H1 (cell line): ENCODE measurements around the gene MROH2B. TPM values are rescaled to one million over a fixed set of nuclear protein-coding genes. Genes with fewer than 3 reads are reported as not detected.

Experiments
- CHD2 ChIP-seq: IDR thresholded peaks from 2 replicates; pipeline ENCODE4 v1.6.1; 2012; ENCODE audit warnings: low read length, improper control_type of control experiment
- polyA plus RNA-seq, 7 experiments: library from polyadenylated mRNA; depleted of rRNA in 3 of 7; stranded (reverse) in 5 of 7; unstranded in 2 of 7; fragments of >200 nt in 5 of 7; fragments of 200-250 nt in 2 of 7; gene quantifications; 1 replicate in 5 of 7; 2 replicates in 1 of 7; 4 replicates in 1 of 7; pipeline versions ENCODE4 v1.2.1 to v1.2.3, GENCODE V29; 2011 to 2013; ENCODE audit warnings: missing spikeins in 2 of 7, mixed read lengths in 2 of 7
- total RNA-seq: library from RNA; stranded (reverse); fragmentation: NEBNext Ultra II Directional; extraction: Animal tissue kit (Norgen Biotek cat#: 25700); gene quantifications from 2 replicates; pipeline ENCODE4 v1.2.1, GENCODE V29; 2021
- TF ChIP-seq, protein P1 (sequence below), 3 experiments: IDR thresholded peaks; 1 replicate in 2 of 3; 2 replicates in 1 of 3; pipeline versions ENCODE4 v1.5.1 to v1.6.1; 2011; ENCODE audit warnings: low read length in 3 of 3, mild to moderate bottlenecking in 3 of 3, inconsistent platforms in 2 of 3, low read depth in 1 of 3, moderate library complexity in 1 of 3; ENCODE audit not compliant: insufficient read depth in 1 of 3; ENCODE audit errors: control extremely low read depth in 1 of 3

MROH2B gene
- total and polyA plus RNA-seq, 2 of the 8 experiments (the other 6 are each of a cell fraction or from before 2014, with no cell fraction given) = not detected

DNA sequence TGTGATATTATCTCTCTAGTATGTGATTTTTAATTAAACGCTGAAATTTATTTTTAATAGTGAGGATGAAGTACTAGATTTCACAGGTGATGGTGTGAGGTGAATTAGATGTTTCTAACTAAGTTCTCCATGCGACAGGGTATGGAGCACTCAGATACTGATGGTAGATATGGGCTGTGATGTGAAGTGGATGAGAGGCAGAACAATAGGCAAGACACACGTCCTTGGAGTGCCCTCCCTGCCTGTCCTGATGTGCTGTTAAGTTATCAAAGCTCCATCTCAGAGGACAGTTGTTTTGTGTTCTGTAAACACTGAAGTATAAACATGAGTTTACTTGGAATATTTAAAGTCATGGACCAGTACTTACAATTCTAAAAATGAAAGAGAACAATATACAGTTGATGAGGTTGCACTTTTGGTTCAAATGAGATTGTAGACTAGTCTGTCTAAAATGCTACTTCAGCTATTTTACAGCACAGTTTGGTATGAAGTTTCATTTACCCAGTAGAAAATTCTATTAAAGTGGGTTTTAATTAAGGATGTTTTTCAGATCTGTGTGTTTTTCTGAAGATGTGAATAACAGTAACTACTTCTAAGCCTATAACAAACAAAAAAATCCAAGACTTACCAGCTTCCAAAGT lies 97.7 kb downstream of the MROH2B start (continued):
- no peak for TF ChIP-seq CHD2
- TF ChIP-seq, protein P1, sequence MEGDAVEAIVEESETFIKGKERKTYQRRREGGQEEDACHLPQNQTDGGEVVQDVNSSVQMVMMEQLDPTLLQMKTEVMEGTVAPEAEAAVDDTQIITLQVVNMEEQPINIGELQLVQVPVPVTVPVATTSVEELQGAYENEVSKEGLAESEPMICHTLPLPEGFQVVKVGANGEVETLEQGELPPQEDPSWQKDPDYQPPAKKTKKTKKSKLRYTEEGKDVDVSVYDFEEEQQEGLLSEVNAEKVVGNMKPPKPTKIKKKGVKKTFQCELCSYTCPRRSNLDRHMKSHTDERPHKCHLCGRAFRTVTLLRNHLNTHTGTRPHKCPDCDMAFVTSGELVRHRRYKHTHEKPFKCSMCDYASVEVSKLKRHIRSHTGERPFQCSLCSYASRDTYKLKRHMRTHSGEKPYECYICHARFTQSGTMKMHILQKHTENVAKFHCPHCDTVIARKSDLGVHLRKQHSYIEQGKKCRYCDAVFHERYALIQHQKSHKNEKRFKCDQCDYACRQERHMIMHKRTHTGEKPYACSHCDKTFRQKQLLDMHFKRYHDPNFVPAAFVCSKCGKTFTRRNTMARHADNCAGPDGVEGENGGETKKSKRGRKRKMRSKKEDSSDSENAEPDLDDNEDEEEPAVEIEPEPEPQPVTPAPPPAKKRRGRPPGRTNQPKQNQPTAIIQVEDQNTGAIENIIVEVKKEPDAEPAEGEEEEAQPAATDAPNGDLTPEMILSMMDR (IDR thresholded peaks at IDR 0.05; ENCODE audit: control extremely low read depth in 1 of 3, insufficient read depth in 1 of 3, low read depth in 1 of 3, low read length in 3 of 3) = no peak
